NCI-H526 (cell line): ENCODE results near the gene CYP3A7.
"Not testable (repeated sequence)": the region's sequence is repeated elsewhere in the genome, so short reads cannot be mapped to it uniquely, and the experiment has no call there.

Experiments
- DNase-seq, 2 experiments: peaks; one replicate each; lab custom pipeline; 2025; lab: John Stamatoyannopoulos, UW

The CYP3A7 gene

DNA sequence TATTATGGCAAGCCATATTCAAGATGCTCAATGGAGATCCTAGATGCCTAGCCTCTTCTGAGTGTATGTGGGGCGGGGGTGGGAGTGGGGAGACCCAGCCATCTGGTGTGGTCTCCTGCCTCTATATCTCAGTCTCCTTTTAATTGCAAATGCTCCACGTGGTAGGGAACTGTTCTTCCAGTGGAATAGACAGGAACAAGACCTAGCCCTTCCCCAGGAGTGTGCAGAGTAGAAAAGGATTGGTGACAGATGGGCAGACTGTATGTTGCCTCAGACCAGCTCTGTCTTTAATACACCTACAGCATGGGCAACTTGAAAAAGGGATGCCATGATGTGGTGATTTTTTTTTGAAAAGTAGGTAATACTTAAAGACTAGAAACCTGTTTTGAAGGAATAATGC, 67.8 kb downstream of the CYP3A7 start:
- DNase-seq, result no peak

DNA sequence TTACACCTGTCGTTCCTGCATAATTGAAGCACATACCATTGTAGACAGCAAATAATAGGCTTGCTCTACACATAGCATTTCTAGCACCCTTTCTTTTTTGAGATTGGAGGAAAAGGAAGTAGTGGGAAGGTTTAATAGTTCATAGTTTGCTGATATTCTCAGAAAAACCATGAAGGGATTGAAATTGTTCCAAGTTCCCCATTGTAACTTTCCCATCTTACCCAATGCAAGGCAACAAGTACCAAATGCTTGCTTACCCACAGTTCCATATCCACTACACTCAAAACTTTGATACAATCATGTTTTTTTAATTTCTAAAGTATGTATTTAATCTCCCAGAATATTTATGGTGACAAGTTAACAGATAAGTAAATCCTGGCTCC, 69.0 kb downstream of the CYP3A7 start:
- DNase-seq, result no peak

DNA sequence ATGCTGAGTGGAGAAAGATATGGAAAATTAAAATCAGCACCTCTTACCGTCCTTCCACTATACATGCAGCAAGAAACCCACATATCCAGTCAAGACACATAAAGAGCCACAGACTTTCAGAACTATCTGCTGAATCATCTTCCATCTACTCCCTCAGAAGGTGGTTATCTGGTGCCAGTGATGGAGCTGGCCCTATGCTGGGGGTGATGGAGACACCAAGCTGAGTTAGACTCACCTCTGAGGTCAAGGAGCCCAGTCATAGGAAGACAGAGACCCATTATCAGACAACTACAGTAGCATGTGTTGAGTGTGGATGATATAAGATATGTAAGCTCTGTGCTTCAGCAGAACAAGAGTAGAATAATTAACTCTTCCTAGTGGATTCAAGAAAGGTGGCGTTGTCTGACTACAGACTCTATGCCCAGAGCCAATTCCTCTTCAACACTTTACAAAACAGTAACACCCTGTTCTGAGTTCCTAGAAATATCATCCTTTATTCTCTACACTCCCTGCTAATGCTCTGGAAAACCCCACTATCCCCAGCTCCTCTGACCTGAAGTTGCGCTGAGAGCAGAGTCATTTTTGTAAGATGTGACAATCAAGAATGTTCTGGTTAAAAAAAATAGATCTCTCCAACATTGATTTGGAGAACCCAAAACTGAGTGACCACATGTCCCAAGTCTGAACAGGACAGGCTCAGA, 69.5 kb downstream of the CYP3A7 start:
- no peak for DNase-seq

DNA sequence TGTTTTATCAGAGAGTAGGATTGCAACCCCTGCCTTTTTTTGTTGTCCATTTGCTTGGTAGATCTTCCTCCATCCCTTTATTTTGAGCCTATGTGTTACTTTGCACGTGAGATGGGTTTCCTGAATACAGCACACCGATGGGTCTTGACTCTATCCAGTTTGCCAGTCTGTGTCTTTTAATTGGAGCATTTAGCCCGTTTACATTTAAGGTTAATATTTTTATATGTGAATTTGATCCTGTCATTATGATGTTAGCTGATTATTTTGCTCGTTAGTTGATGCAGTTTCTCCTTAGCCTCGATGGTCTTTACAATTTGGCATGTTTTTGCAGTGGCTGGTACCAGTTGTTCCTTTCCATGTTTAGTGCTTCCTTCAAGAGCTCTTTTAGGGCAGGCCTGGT, 77.1 kb downstream of the CYP3A7 start:
- DNase-seq, result not testable (repeated sequence)
